ENCODE data around the gene TEDC2.

GRCh38 chr16:2485811-2486507 is 26.1 kb downstream of the TEDC2 start:
- TF ChIP-seq STAT5B (CRISPR knock-in tag; IDR thresholded peaks at IDR 0.05) (no peak), REST (IDR thresholded peaks at IDR 0.05; ENCODE audit: borderline replicate concordance) (no peak), REST (CRISPR knock-in tag; IDR thresholded peaks at IDR 0.05; ENCODE audit: low read depth) (no peak), ZNF143 (CRISPR knock-in tag; IDR thresholded peaks at IDR 0.05) (no peak), ZNF121 (CRISPR knock-in tag; conservative IDR thresholded peaks at IDR 0.05) (no peak), SP2 (IDR thresholded peaks at IDR 0.05; ENCODE audit: extremely low read depth, low read depth, low read length, poor library complexity, severe bottlenecking) (no peak), CHD1 (IDR thresholded peaks at IDR 0.05; ENCODE audit: low read length) (no peak), YBX1 (IDR thresholded peaks at IDR 0.05) (no peak), ZNF586 (CRISPR knock-in tag; conservative IDR thresholded peaks at IDR 0.05) (no peak), MAX (CRISPR knock-in tag; IDR thresholded peaks at IDR 0.05) (no peak), POLR2A (conservative IDR thresholded peaks at IDR 0.05) (no peak)

Measured in K562 (cell line).